Testis (tissue), 2 donors: Measurements from ENCODE around the gene TMEM144.

Experiments
- POLR2A ChIP-seq: fragments of 450-650 bp; IDR thresholded peaks from one replicate; pipeline ENCODE4 v1.6.1; 2017; ENCODE audit warnings: antibody characterized with exemption, mild to moderate bottlenecking, moderate library complexity
- TF ChIP-seq, protein P1 (sequence below), 3 experiments: fragments of 450-650 bp in 2 of 3; fragments of 200-600 bp in 1 of 3; sonication (generic) in 1 of 3; IDR thresholded peaks; one replicate each; pipeline ENCODE4 v1.5.1; 2016 to 2019; ENCODE audit warnings: antibody characterized with exemption in 3 of 3, mild to moderate bottlenecking in 2 of 3, moderate library complexity in 1 of 3

DNA sequence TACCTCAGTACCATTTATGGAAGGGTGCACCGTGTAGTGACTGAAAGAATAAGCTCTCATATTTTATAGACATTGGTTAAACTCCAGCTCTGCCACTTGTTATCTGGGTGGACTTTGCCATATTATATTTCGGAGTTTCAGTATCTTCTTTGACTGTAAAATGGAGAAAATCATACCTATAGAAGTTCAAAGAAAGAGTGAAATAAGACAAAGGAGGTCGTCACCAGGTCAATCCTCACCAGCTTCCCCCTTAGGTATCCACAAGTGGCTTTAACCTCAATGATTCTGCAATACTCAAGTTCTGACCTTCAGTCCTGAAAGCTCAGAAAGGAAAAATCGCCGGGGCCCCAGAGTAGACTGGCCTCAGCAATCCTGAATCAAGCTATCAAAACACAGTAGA is 64.3 kb downstream of the TMEM144 start:
- no peak for TF ChIP-seq POLR2A
- TF ChIP-seq, protein P1, sequence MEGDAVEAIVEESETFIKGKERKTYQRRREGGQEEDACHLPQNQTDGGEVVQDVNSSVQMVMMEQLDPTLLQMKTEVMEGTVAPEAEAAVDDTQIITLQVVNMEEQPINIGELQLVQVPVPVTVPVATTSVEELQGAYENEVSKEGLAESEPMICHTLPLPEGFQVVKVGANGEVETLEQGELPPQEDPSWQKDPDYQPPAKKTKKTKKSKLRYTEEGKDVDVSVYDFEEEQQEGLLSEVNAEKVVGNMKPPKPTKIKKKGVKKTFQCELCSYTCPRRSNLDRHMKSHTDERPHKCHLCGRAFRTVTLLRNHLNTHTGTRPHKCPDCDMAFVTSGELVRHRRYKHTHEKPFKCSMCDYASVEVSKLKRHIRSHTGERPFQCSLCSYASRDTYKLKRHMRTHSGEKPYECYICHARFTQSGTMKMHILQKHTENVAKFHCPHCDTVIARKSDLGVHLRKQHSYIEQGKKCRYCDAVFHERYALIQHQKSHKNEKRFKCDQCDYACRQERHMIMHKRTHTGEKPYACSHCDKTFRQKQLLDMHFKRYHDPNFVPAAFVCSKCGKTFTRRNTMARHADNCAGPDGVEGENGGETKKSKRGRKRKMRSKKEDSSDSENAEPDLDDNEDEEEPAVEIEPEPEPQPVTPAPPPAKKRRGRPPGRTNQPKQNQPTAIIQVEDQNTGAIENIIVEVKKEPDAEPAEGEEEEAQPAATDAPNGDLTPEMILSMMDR (IDR thresholded peaks at IDR 0.05), result no peak
